DLD1 (cell line): ENCODE data around the gene OR10S1.
"Not testable (repeated sequence)": the region's sequence is repeated elsewhere in the genome, so short reads cannot be mapped to it uniquely, and the experiment has no call there.

Experiments used
- in situ Hi-C: cut with HindIII; loops from 2 replicates; pipeline ENCODE4 v1.10.0; 2017; ENCODE audit warnings: low sequenced_read_pairs

The OR10S1 gene, protein sequence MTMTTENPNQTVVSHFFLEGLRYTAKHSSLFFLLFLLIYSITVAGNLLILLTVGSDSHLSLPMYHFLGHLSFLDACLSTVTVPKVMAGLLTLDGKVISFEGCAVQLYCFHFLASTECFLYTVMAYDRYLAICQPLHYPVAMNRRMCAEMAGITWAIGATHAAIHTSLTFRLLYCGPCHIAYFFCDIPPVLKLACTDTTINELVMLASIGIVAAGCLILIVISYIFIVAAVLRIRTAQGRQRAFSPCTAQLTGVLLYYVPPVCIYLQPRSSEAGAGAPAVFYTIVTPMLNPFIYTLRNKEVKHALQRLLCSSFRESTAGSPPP

DNA sequence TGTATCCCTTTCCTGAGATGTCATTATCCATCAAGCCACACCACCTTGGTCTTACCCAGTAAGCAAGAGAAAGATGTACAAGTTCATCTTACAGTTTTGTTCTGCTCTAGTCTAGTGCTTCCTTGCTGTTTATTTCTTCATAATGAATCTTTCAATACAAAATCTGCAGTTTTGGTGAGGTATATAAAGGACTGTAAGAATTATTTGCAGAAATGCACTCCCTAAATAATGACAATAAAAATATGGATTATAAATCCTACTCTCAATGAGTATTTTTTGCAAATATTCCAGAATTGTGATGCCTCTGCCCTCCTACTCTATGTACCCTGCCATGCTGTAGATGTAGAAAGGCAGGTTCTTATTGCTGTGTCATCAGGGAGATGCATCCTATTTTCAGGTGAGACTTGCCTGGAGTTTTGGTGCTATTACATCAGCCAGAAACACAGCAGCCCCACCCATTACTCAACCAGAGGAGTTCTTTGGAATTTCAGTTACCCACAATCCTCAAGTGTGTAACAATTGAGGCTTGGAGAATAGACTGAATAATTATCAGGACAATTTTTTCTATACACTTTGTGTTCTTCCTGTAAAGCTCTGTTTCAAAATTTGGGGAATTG lies at the start of gene OR10S1:
Gene OR10S1 (minus strand): TSS at position 51 of the 617 bp plus-strand sequence. CDS start 117 bp downstream, outside the sequence.
- in situ Hi-C loops: no loop called here

DNA sequence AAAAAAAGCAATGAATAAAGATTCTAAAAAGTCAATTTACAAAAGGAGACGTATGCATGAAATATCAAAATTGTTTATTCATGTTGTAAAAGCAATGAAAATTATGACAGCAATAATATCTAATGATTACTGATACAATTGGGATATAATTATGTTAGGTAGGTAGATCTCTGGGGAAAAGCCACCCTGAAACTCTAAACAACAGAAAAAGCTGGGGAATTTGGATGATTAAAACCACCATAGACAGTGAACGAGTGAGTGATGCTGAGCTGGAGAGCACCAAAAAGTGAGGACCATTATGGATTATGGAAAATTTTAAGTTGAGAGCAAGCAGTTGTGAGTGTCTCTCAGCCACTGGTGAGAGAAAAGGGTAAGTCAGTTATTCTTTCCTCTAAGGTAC lies 48.9 kb upstream of the OR10S1 start, which contains the start of gene OR10G8:
Gene OR10G8 (plus strand): TSS at position 301 of the 400 bp plus-strand sequence. CDS start 2,825 bp downstream, outside the sequence.
- in situ Hi-C loops: no loop called here

DNA sequence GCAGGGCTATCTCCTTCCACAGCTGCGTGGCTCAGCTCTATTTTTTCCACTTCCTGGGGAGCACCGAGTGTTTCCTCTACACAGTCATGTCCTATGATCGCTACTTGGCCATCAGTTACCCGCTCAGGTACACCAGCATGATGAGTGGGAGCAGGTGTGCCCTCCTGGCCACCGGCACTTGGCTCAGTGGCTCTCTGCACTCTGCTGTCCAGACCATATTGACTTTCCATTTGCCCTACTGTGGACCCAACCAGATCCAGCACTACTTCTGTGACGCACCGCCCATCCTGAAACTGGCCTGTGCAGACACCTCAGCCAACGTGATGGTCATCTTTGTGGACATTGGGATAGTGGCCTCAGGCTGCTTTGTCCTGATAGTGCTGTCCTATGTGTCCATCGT lies 38.3 kb upstream of the OR10S1 start:
- in situ Hi-C loops: not testable (repeated sequence)

DNA sequence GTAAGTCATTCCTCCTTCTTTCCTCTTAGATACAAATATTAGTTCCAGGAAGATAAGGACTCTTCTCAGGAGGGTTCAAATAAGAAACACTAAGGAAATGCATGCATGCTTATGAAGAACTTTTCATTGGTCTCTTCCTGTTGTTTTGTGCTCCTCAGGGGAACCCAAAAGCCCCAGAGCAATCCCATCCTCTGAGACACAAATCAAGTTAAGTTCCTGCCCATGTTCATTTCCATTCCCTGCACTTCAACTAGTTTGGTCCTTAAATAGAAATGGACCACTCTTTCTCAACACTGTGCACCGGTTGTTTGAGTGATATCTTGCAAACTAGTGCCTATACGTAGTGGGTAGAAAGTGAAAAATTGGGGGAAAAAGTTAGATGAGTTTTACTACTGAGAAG lies 35.1 kb upstream of the OR10S1 start, which contains the start of gene OR10G4:
Gene OR10G4 (plus strand): TSS at position 301 of the 400 bp plus-strand sequence. CDS start 2,578 bp downstream, outside the sequence.
- in situ Hi-C loops: no loop called here

DNA sequence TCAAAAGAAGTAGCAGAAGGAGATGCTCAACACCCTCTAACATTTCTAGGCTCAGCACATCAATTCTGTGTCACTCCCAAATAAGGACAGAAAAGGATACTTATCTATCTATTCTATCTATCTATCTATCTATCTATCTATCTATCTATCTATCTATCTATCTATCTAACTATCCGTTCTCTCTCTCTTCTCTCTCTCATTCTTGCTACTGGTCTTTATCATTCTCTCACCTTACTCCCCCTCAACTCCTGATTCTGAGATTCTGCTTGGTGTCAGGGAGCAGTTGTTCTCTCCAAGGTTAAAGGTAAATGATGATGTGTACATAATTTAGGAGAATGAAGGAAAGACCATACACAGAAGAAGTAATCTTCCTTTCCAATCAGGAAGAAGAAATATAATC lies 17.5 kb upstream of the OR10S1 start, which contains the start of gene OR10G6:
Gene OR10G6 (minus strand): TSS at position 43 of the 400 bp plus-strand sequence. CDS start 0 bp downstream, at position 43.
- in situ Hi-C loops: no loop called here

DNA sequence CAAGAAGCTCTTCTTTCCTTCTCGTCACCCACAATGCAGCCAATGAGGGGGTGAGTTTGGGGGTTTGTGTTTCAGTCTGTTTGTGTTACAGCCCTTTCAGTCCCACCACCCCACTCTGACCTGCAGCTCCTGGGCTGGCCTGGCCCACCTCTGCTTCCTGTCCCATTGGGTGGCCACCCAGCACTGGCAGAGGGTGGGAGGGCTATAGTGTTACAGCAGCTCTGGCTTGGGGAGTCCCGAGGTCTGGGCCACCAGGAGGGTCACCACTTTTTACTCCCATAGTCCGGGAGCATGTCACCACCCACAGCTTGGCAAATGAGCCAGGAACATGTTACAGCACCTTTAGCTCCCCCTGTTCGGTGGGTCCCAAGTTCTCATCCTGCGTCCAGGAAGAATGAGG lies 1.7 kb upstream of the OR10S1 start:
- in situ Hi-C loops: no loop called here

DNA sequence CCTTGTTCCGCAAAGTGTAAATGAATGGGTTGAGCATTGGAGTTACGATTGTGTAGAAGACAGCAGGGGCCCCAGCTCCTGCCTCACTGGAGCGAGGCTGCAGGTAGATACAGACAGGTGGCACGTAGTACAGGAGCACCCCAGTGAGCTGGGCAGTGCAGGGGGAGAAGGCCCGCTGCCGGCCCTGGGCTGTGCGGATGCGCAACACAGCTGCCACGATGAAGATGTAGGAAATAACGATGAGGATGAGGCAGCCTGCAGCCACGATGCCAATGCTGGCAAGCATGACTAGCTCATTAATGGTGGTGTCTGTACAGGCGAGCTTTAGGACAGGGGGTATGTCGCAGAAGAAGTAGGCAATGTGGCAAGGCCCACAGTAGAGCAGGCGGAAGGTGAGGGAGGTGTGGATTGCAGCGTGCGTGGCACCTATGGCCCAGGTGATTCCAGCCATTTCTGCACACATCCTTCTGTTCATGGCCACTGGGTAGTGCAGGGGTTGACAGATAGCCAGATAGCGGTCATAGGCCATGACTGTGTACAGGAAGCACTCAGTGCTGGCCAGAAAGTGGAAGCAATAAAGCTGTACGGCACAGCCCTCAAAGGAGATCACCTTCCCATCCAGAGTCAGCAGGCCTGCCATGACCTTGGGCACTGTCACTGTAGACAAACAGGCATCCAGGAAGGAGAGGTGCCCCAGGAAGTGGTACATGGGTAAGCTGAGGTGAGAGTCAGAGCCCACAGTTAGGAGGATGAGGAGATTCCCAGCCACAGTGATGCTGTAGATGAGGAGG lies 616 bp downstream of the OR10S1 start:
- in situ Hi-C loops: no loop called here

DNA sequence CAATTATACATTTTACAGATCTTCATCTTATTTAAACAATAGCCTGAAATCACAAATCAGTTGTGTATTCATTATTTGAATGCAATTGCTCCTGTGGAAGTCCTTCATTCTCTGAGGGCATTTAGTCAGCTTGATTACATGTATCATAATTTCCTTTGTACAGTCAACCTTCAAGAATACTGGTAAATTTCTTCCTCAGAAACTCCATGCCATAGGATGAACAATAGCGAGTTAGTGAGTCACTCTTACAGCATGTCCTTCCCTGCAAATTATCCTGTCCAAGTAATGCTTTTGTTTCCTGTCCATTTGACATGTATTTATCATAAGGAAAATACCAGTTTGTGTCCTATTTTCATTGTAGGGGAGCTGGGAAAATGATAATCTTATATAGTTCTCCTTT lies 3.8 kb downstream of the OR10S1 start:
- in situ Hi-C loops: no loop called here

DNA sequence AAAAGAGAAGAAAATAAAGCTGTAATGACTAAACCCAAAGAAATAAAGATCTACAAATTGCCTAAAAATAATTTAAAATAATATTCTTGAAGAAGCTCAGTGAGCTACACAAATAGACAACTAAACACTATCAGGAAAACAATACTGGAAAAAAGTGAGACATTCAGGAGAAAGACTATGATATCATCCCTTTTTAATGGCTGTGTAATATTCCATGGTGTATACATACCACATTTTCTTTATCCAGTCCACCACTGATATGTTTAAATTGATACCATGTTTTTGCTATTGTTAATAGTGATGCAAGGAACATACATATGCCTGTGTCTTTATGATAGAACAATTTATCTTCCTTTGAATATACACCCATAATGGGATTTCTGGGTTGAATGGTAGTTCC lies 20.8 kb downstream of the OR10S1 start:
- in situ Hi-C loops: no loop called here

DNA sequence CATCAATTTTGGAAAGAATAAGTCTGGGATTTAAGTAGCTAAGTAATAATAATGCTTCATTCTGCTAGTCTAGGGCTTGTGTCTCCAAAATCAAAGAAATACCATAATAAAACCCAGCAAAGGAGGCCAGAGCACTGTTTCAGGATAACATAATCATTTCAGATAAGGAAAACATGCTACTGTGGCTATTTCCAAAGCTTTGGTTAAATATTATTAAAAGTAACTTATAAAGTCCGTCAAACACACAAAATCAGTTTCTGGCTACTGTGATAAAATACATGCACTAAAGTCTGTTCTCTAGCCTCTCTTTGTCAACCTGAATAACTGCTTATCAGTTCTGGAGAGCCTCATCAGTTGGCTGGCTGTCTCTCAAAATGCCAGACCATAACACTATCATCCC lies 32.4 kb downstream of the OR10S1 start:
- in situ Hi-C loops: no loop called here

DNA sequence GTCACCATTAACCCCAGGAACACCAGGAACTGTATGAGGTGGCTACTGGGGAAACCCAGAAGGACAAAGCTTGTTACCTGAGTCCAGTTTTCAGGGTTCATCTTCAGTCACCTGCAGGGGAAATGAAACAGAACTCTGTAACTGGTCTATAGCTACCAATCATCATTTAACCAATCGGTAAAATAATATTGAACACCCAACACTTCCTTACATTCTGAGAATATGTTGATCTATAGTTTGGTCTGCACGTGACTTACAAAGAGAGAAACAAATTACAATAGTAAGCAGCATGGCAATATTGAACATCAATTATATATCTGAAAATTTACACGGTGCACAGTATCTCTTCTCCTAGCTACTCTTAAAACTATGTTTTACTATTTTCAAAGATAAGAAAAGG lies 33.8 kb downstream of the OR10S1 start, which contains the start of gene OR6T1:
Gene OR6T1 (minus strand): TSS at position 101 of the 400 bp plus-strand sequence. CDS start 0 bp downstream, at position 101.
- in situ Hi-C loops: no loop called here

DNA sequence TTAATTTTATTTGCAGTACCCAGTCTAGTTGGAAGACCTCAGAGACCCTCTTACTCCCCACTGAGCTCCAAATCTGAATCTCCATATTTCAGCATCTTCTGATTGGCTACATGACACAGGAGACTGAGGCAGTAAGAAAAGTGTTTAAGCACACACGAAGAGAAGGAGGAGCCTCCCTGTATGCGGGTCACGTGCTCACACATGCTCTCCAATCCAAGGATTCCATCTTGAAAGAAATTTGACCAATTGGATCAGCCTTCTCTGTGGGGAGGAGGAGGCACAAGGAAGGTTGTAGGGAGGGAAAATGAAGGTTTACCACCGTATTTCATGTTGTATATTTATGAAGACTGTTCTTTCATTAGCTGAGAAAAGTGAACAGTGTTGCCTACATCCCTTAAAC lies 35.2 kb downstream of the OR10S1 start:
- in situ Hi-C loops: no loop called here

DNA sequence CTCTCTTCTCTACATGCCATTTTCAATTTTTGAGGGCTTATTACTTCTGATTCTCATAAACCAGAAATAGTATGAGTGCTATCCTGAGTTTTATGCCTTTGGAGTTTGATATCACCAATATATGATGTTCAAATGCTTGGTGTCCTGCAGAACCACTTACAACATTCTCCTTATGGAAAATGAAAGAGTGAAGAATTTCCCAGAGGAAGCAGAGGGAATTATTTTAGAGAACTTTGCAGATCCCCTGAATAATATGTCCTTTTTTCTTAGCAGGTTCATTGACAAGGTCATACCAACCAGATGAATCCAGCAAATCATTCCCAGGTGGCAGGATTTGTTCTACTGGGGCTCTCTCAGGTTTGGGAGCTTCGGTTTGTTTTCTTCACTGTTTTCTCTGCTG lies 38.3 kb downstream of the OR10S1 start, which contains the start of gene OR4D5:
Gene OR4D5 (plus strand): TSS at position 301 of the 400 bp plus-strand sequence. CDS start 0 bp downstream, at position 301.
- in situ Hi-C loops: no loop called here
